HG03342 (cell line): ENCODE results near the gene TP63.

Source experiments
- ATAC-seq: cut with Tn5 transposase; IDR thresholded peaks from one replicate; pipeline ENCODE4 v1.9.1; 2021; ENCODE audit warnings: mild to moderate bottlenecking, moderate library complexity; ENCODE audit not compliant: unreplicated experiment

Gene TP63

GRCh38 chr3:189772584-189772983 lies 141.4 kb downstream of the TP63 start:
- no peak for ATAC-seq

- no peak for ATAC-seq
These were observed 141.9 kb downstream of the TP63 start for GRCh38 chr3:189773056-189773455.

GRCh38 chr3:189776149-189776824 lies 145.1 kb downstream of the TP63 start:
- ATAC-seq, result no peak

GRCh38 chr3:189778340-189778950 lies 147.3 kb downstream of the TP63 start:
- ATAC-seq, result peak; percentile 53

- ATAC-seq, result no peak
These were observed 148.0 kb downstream of the TP63 start for GRCh38 chr3:189779166-189779565.

- no peak for ATAC-seq
These were observed 149.5 kb downstream of the TP63 start for GRCh38 chr3:189780546-189781270.

- no peak for ATAC-seq
These were observed 150.2 kb downstream of the TP63 start for GRCh38 chr3:189781415-189781814.

- ATAC-seq, result no peak
These were observed 155.4 kb downstream of the TP63 start for GRCh38 chr3:189786479-189787064.

- ATAC-seq, result no peak
These were observed 156.0 kb downstream of the TP63 start for GRCh38 chr3:189787191-189787590.

- no peak for ATAC-seq
These were observed 156.4 kb downstream of the TP63 start for GRCh38 chr3:189787632-189788031.

- no peak for ATAC-seq
These were observed 158.2 kb downstream of the TP63 start for GRCh38 chr3:189789432-189789831.

- ATAC-seq, result no peak
These were observed 159.5 kb downstream of the TP63 start for GRCh38 chr3:189790658-189791057.

- no peak for ATAC-seq
These were observed 161.1 kb downstream of the TP63 start for GRCh38 chr3:189792046-189792929.

- ATAC-seq, result no peak
These were observed 163.3 kb downstream of the TP63 start for GRCh38 chr3:189794518-189794917.

- no peak for ATAC-seq
These were observed 166.0 kb downstream of the TP63 start for GRCh38 chr3:189797103-189797750.

GRCh38 chr3:189799366-189799765 lies 168.2 kb downstream of the TP63 start:
- no peak for ATAC-seq

- ATAC-seq, result no peak
These were observed 169.2 kb downstream of the TP63 start for GRCh38 chr3:189800436-189800835.

- no peak for ATAC-seq
These were observed 172.1 kb downstream of the TP63 start for GRCh38 chr3:189803254-189803653.

- ATAC-seq, result no peak
These were observed 174.3 kb downstream of the TP63 start for GRCh38 chr3:189805375-189806067.
